ENCODE results near the gene FKBP14.
"Not testable (repeated sequence)": the region's sequence is repeated elsewhere in the genome, so short reads cannot be mapped to it uniquely, and the experiment has no call there.

The FKBP14 gene

GRCh38 chr7:30026229-30027064 is at the start of gene FKBP14:
Gene FKBP14, minus strand, starts transcription at chr7:30026702. Its CDS starts 194 bp downstream, at chr7:30026508.
- peak; percentile 97 for DNase-seq (ENCODE audit: low spot score)

GRCh38 chr7:30074422-30075030 is 48.0 kb upstream of the FKBP14 start:
- DNase-seq (ENCODE audit: low spot score), result peak; percentile 53

GRCh38 chr7:30072735-30073134 is 46.2 kb upstream of the FKBP14 start:
- no peak for DNase-seq (ENCODE audit: low spot score)

- DNase-seq (ENCODE audit: low spot score), result no peak
These were observed 43.5 kb upstream of the FKBP14 start for GRCh38 chr7:30070052-30070451.

- no peak for DNase-seq (ENCODE audit: low spot score)
These were observed 42.8 kb upstream of the FKBP14 start for GRCh38 chr7:30069096-30069867.

- DNase-seq (ENCODE audit: low spot score), result no peak
These were observed 41.6 kb upstream of the FKBP14 start for GRCh38 chr7:30068117-30068516.

- no peak for DNase-seq (ENCODE audit: low spot score)
These were observed 40.2 kb upstream of the FKBP14 start for GRCh38 chr7:30066687-30067086.

- no peak for DNase-seq (ENCODE audit: low spot score)
These were observed 39.2 kb upstream of the FKBP14 start for GRCh38 chr7:30065746-30066145.

GRCh38 chr7:30062587-30062986 is 36.1 kb upstream of the FKBP14 start:
- peak; percentile 58 for DNase-seq (ENCODE audit: low spot score)

- DNase-seq (ENCODE audit: low spot score), result not testable (repeated sequence)
These were observed 35.3 kb upstream of the FKBP14 start for GRCh38 chr7:30061786-30062185.

GRCh38 chr7:30057741-30058140 is 31.2 kb upstream of the FKBP14 start:
- no peak for DNase-seq (ENCODE audit: low spot score)

GRCh38 chr7:30053068-30053467 is 26.6 kb upstream of the FKBP14 start:
- DNase-seq (ENCODE audit: low spot score), result no peak

GRCh38 chr7:30049173-30049572 is 22.7 kb upstream of the FKBP14 start:
- DNase-seq (ENCODE audit: low spot score), result no peak

- no peak for DNase-seq (ENCODE audit: low spot score)
These were observed 22.1 kb upstream of the FKBP14 start for GRCh38 chr7:30048582-30048981.

- DNase-seq (ENCODE audit: low spot score), result no peak
These were observed 20.6 kb upstream of the FKBP14 start for GRCh38 chr7:30047124-30047523.

- DNase-seq (ENCODE audit: low spot score), result no peak
These were observed 19.7 kb upstream of the FKBP14 start for GRCh38 chr7:30046127-30046770.

- no peak for DNase-seq (ENCODE audit: low spot score)
These were observed 15.2 kb upstream of the FKBP14 start for GRCh38 chr7:30041526-30042269.

- no peak for DNase-seq (ENCODE audit: low spot score)
These were observed 14.4 kb upstream of the FKBP14 start for GRCh38 chr7:30040938-30041337.

- DNase-seq (ENCODE audit: low spot score), result no peak
These were observed 11.9 kb upstream of the FKBP14 start for GRCh38 chr7:30038196-30038980.

- no peak for DNase-seq (ENCODE audit: low spot score)
These were observed 9.7 kb upstream of the FKBP14 start for GRCh38 chr7:30036220-30036619.

- DNase-seq (ENCODE audit: low spot score), result no peak
These were observed 8.0 kb upstream of the FKBP14 start for GRCh38 chr7:30034501-30034900.

Measured in hematopoietic multipotent progenitor cell treated with erythropoietin and hydrocortisone succinate and interleukin-3 and kit ligand, for 17 days (in vitro differentiated cells).